ENCODE measurements around the gene RRP1B.

The RRP1B gene

GRCh38 chr21:43728467-43729390, 69.4 kb downstream of the RRP1B start:
- peak; percentile 99 for DNase-seq

GRCh38 chr21:43731476-43731875, 72.1 kb downstream of the RRP1B start:
- DNase-seq = no peak

GRCh38 chr21:43731891-43732711, 72.7 kb downstream of the RRP1B start:
- peak; percentile 50 for DNase-seq

- no peak for DNase-seq
Observed at GRCh38 chr21:43733060-43733459, 73.7 kb downstream of the RRP1B start.

GRCh38 chr21:43733529-43734071, 74.2 kb downstream of the RRP1B start:
- peak; percentile 62 for DNase-seq

- DNase-seq = no peak
Observed at GRCh38 chr21:43734131-43734927, 75.0 kb downstream of the RRP1B start.

- DNase-seq = peak; percentile 69
Observed at GRCh38 chr21:43734928-43735229, 75.5 kb downstream of the RRP1B start.

- DNase-seq = no peak
Observed at GRCh38 chr21:43735236-43736091, 76.1 kb downstream of the RRP1B start.

- no peak for DNase-seq
Observed at GRCh38 chr21:43736224-43736883, 77.0 kb downstream of the RRP1B start.

- DNase-seq = no peak
Observed at GRCh38 chr21:43737158-43737950, 78.0 kb downstream of the RRP1B start.

GRCh38 chr21:43739621-43740435, 80.5 kb downstream of the RRP1B start:
- DNase-seq = no peak

GRCh38 chr21:43740497-43741156, 81.3 kb downstream of the RRP1B start:
- DNase-seq = peak; percentile 67

- no peak for DNase-seq
Observed at GRCh38 chr21:43741423-43742096, 82.2 kb downstream of the RRP1B start.

GRCh38 chr21:43743947-43744346, 84.6 kb downstream of the RRP1B start:
- DNase-seq = no peak

GRCh38 chr21:43744725-43745124, 85.4 kb downstream of the RRP1B start:
- DNase-seq = no peak
